ENCODE data around the gene SEC14L2. TPM values are rescaled to one million over a fixed set of nuclear protein-coding genes. Genes with fewer than 3 reads are reported as not detected.

The SEC14L2 gene
- total and polyA plus RNA-seq, 2 donors (not counting 1 experiment from before 2014, with no cell fraction given), result 0.24 to 0.67 TPM

GRCh38 chr22:30425616-30426387 is 29.0 kb downstream of the SEC14L2 start, which contains the start of gene MTFP1:
MTFP1 (plus strand) TSS chr22:30425768; CDS start chr22:30425880, 112 bp downstream.
- POLR2A ChIA-PET, result interaction anchor here (0.7 to 1.2 kb wide), 3 partner anchors 12 to 137 kb away, joined by 3 to 7 read pairs (median 3); partner anchors contain the start of gene CASTOR1
- no peaks in the 10 kb centered on the region for H4K20me1 ChIP-seq (ENCODE audit: control insufficient read depth, insufficient read depth, low read length, poor library complexity, severe bottlenecking)
- H3K36me3 ChIP-seq (replicated peaks in 1 of 2; ENCODE audit: control extremely low read depth in 1 of 2, control insufficient read depth in 1 of 2, extremely low read depth in 1 of 2, insufficient read depth in 2 of 2, low read length in 1 of 2), result no peaks in the 10 kb centered on the region
- H3K79me2 ChIP-seq (ENCODE audit: control insufficient read depth, insufficient read depth, low read length), result peaks cover 11% of the 10 kb centered on the region
- H3K9me3 ChIP-seq (ENCODE audit: control extremely low read depth in 1 of 3, control insufficient read depth in 2 of 3, insufficient read depth in 1 of 3, low read length in 2 of 3), result peaks cover 0 to 8% (median 0%) of the 10 kb centered on the region in 3 donors
- ATAC-seq (ENCODE audit: low read depth) (no peak), DNase-seq (peak; percentile 67)
- H2AFZ ChIP-seq (ENCODE audit: insufficient read depth, low read depth, low read length, poor library complexity, severe bottlenecking), result peak within 1 kb of the TSS; percentile 96
- no peaks in the 10 kb centered on the region for H3K9me3 Mint-ChIP-seq (ENCODE audit: insufficient read depth)
- TF ChIP-seq, protein P1, sequence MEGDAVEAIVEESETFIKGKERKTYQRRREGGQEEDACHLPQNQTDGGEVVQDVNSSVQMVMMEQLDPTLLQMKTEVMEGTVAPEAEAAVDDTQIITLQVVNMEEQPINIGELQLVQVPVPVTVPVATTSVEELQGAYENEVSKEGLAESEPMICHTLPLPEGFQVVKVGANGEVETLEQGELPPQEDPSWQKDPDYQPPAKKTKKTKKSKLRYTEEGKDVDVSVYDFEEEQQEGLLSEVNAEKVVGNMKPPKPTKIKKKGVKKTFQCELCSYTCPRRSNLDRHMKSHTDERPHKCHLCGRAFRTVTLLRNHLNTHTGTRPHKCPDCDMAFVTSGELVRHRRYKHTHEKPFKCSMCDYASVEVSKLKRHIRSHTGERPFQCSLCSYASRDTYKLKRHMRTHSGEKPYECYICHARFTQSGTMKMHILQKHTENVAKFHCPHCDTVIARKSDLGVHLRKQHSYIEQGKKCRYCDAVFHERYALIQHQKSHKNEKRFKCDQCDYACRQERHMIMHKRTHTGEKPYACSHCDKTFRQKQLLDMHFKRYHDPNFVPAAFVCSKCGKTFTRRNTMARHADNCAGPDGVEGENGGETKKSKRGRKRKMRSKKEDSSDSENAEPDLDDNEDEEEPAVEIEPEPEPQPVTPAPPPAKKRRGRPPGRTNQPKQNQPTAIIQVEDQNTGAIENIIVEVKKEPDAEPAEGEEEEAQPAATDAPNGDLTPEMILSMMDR (IDR thresholded peaks at IDR 0.05), result no peak
- no peak for TF ChIP-seq EZH2 (IDR thresholded peaks at IDR 0.05; ENCODE audit: borderline replicate concordance, insufficient read depth, low read depth, low read length, poor library complexity, severe bottlenecking)
- peak within 1 kb of the TSS; percentile 54 to 84 (median 81) for H3K4me3 ChIP-seq (ENCODE audit: control extremely low read depth in 1 of 5, extremely low read depth in 1 of 5, insufficient read depth in 1 of 5, low read depth in 2 of 5, low read length in 4 of 5)
- intact Hi-C loops (cut with micrococcal nuclease), result loop anchor here (1.0 to 10.0 kb wide), 6 partner anchors 10 to 1541 kb away; partner anchors contain the start of genes MORC2, TUG1 and ZNRF3
- H3K27me3 ChIP-seq (replicated peaks in 1 of 4; ENCODE audit: control extremely low read depth in 1 of 4, control insufficient read depth in 3 of 4, insufficient read depth in 4 of 4, low read length in 3 of 4), result no peaks in the 10 kb centered on the region
- peak within 1 kb of the TSS; percentile 78 to 89 for H3K27ac ChIP-seq (ENCODE audit: low read length in 2 of 2)
- H3K27me3 Mint-ChIP-seq, result no peaks in the 10 kb centered on the region
- H3K4me1 ChIP-seq (ENCODE audit: control insufficient read depth in 2 of 2, insufficient read depth in 2 of 2, low read length in 2 of 2), result peaks cover 22 to 40% of the 10 kb centered on the region in 2 donors
- H3K4me2 ChIP-seq (replicated peaks; ENCODE audit: low read depth, low read length, poor library complexity, severe bottlenecking), result peak within 1 kb of the TSS; percentile 91
- WGBS (ENCODE audit: insufficient coverage), result 3% methylated on average over 56 of the region's 61 CpGs
- peak within 1 kb of the TSS; percentile 100 for H3K27ac Mint-ChIP-seq
- CTCF ChIA-PET, result interaction anchor here (0.7 to 7.0 kb wide), 10 partner anchors 10 to 162 kb away, joined by 3 to 94 read pairs (median 6); partner anchors contain the start of genes CASTOR1 and RNF215
- H3K4me1 Mint-ChIP-seq, result peaks cover 48% of the 10 kb centered on the region
- peak within 1 kb of the TSS; percentile 99 for H3K4me3 Mint-ChIP-seq
- H3K9ac ChIP-seq (ENCODE audit: low read length), result peak within 1 kb of the TSS; percentile 93
